HG03175 (cell line): ENCODE data around the gene SULT1B1.

Source experiments
- ATAC-seq: cut with Tn5 transposase; IDR thresholded peaks from one replicate; pipeline ENCODE4 v1.9.1; 2021; ENCODE audit warnings: mild to moderate bottlenecking, moderate library complexity; ENCODE audit not compliant: unreplicated experiment

SULT1B1 gene

DNA sequence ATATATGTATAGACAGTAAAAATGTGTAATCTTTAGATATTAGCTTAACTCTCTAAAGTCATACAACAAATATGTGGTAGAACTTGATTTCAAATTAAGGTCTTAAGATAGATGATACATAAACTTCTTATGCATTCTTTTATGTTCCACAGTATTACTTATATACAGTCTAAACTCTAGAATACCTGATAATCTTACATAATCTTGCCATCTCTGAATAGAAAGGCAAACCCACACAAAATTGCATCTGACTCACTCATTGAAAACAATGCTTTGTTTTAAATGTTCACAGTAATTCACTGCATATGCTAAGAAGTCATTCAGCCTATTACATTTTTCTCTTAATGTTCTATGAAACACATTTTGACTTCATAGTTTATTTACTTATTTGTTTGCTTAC is 10.1 kb downstream of the SULT1B1 start:
- ATAC-seq = no peak

DNA sequence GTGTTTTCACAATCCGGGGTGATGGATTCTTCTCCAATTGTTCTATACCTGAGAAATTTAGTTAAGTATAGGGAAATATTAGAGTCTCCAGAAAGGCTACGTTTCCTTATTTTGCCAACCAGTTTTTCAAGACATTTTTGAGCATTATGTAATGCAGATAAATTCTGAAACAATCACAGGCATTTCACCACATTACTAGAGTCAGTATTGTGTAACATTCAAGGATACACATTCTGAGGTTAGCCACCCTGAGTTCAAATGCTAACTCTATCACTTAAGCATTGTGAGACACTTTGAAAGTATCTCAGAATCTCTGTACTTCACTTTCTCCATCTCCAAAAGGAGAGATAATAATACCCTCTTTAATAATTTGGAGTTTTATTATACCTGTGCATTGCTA is 10.6 kb downstream of the SULT1B1 start:
- ATAC-seq = no peak

- ATAC-seq = no peak
Measured at GRCh38 chr4:69748173-69748572, 12.2 kb downstream of the SULT1B1 start.

- ATAC-seq = no peak
Measured at GRCh38 chr4:69744157-69744478, 16.3 kb downstream of the SULT1B1 start.

GRCh38 chr4:69743476-69744156 is 16.8 kb downstream of the SULT1B1 start:
- no peak for ATAC-seq

GRCh38 chr4:69742596-69742995 is 17.8 kb downstream of the SULT1B1 start:
- ATAC-seq = no peak

- no peak for ATAC-seq
Measured at GRCh38 chr4:69738872-69739271, 21.5 kb downstream of the SULT1B1 start.

DNA sequence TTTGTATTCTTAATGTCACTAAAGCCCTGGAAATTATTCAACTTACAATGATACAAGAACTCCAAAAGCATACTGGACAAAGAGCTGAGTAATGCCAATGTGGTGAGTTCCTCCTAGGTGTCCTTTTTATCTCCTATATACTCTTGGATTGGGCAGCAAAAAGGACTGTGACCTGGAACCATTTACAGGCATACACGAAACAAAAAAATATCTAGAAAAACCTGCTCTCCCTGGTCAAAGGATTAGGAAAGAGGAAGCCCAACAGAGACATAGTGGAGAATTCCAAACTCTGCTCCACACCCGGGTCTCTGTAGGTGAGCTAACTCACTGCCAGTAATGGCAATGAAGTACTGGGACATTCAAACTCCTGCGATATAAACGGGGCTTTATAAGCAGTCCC is 25.3 kb downstream of the SULT1B1 start:
- ATAC-seq = no peak

GRCh38 chr4:69731847-69732246 is 28.6 kb downstream of the SULT1B1 start:
- no peak for ATAC-seq

DNA sequence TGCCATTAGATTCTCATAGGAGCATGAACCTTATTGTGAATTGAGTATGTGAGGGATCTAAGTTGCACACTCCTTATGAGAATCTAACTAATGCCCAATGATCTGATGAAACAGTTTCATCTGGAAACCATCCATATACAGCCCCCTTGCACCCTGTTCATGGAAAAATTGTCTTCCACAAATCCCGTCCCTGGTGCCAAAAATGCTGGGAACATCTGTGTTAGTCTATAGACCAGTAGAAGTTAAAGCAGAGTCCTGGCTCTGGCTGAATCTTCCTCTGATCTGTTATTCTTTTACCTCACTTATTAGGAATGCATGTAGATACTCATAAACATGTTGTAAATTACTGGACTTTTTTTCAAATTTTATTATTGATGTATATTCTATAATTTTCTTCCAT is 29.2 kb downstream of the SULT1B1 start:
- ATAC-seq = no peak

- ATAC-seq = no peak
Measured at GRCh38 chr4:69730002-69730401, 30.4 kb downstream of the SULT1B1 start.

DNA sequence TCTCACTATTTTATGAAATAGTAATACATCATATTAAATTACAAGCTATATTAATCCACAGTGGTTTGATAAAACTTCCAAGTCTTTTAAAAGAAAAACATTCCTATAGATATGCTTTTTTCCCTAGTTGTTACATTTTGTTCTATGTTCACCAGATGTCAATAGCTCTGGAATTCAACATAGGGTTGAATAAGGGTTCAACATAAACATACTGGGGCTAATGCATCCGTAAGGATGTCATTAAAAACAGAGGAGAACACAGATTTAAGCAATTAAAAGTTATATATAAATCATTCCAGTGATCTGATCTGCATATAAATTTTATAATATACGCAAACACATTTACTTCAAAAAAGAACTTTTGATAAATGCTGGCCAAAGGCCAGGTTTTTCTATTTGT is 32.5 kb downstream of the SULT1B1 start:
- ATAC-seq = no peak

GRCh38 chr4:69727426-69727825 is 33.0 kb downstream of the SULT1B1 start:
- no peak for ATAC-seq

GRCh38 chr4:69726971-69727370 is 33.4 kb downstream of the SULT1B1 start:
- no peak for ATAC-seq

GRCh38 chr4:69718396-69719271 is 41.8 kb downstream of the SULT1B1 start:
- no peak for ATAC-seq

DNA sequence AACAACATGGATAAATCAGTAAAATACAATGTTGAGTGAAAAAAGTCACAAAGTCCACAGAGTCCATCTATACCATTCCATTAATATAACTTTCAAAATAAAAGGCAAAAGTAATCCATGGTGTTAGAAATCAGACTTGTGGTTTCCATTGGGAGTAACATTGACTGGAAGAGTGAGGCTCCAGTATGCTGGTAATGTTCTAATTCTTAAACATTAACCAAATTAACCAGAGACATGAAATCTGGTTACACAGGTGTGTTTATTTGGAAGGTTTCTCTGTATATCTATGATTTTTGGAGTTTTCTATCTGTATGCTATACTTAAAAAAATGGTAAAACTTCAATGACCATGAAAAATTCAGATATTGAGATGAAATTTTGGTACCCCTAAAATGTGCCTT is 42.6 kb downstream of the SULT1B1 start:
- ATAC-seq = no peak

- no peak for ATAC-seq
Measured at GRCh38 chr4:69716654-69717053, 43.8 kb downstream of the SULT1B1 start.

- no peak for ATAC-seq
Measured at GRCh38 chr4:69714086-69714485, 46.3 kb downstream of the SULT1B1 start.

DNA sequence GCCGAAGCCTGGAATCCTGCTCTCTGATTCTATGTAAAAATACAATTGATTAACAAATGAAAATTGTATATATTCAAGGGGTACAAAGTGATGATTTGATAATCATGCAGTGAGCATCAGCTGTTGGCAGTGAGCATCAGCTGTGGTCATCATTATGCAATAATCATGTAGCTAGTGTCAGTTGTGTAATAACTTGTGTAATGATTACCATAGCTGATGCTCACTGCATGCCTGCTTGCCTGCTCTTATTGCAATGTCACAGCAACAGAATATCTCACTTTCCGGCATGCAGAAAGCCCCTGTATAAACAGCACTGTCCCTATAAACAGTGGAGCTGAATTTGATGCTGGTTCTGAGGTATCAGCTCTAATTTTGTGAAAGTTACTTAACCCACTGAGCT is 46.8 kb downstream of the SULT1B1 start:
- ATAC-seq = no peak

GRCh38 chr4:69710580-69710979 is 49.8 kb downstream of the SULT1B1 start:
- no peak for ATAC-seq

DNA sequence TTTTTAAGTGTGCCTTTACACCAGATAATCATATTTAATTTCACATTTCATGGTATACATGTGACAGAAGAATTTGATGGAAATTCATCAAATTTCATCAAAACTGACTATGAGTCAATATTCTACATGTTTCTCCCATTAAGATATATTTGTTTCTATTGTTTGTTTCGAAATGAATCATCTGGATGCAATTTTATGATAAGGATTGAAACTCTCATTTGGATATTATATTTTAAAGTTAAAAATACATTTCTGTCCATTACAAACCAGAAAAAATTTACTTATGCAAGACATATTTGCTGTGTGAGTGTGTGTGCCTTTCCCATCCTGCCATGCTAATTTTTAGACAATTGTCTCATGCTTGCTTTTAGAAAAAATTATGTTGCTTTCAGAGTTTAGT is 52.2 kb downstream of the SULT1B1 start:
- ATAC-seq = no peak

DNA sequence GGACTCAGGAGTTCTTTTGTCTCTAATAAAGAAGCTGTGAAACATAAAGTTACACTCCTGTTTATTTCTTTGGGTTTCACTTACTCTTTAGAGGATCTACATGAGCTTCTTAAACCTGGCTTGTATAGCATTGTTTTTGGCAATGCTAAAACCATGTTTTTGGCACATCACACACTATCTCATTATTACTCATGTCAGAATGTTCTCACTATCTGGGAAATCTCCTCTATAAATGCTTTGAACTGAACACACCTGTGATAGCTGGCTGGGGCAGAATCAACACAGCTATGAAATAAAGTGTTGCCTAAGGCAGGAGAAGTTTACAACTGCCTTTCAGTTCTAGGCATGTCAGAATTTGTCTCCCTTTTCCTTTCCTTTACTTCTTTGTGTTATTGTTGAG is 52.6 kb downstream of the SULT1B1 start:
- no peak for ATAC-seq

- ATAC-seq = no peak
Measured at GRCh38 chr4:69702201-69702600, 58.2 kb downstream of the SULT1B1 start.
